T47D (cell line): ENCODE data around the gene KATNAL2.
A peak's percentile ranks its signal among the peaks of the same experiment; 100 is the strongest.
"Not testable (repeated sequence)": the region's sequence is repeated elsewhere in the genome, so short reads cannot be mapped to it uniquely, and the experiment has no call there.

Source experiments
- DNase-seq, 2 experiments: peaks; one replicate each; pipeline versions ENCODE4 v3.0.0 to v3.0.0-alpha.2; 2011 to 2012; ENCODE audit warnings: low read depth in 1 of 2, low spot score in 1 of 2
- JUND ChIP-seq: IDR thresholded peaks from 2 replicates; pipeline ENCODE4 v1.6.1; 2012; ENCODE audit warnings: low read depth
- in situ Hi-C: cut with HindIII; loops from 2 replicates; pipeline ENCODE4 v1.10.0; 2016; ENCODE audit warnings: low sequenced_read_pairs, low pct_unique_long_range_greater_than_20kb

The KATNAL2 gene

GRCh38 chr18:47032945-47033344 lies 115.5 kb downstream of the KATNAL2 start:
- no peak for TF ChIP-seq JUND
- DNase-seq: no peak
- in situ Hi-C loops: no loop called here

GRCh38 chr18:47034591-47034990 lies 117.2 kb downstream of the KATNAL2 start:
- DNase-seq, in situ Hi-C loops: not testable (repeated sequence)

GRCh38 chr18:47035156-47035671 lies 117.8 kb downstream of the KATNAL2 start, which contains the start of gene ELOA2:
Gene ELOA2, minus strand, starts transcription at chr18:47035621. Its CDS starts 357 bp downstream, at chr18:47035264.
- no peak for TF ChIP-seq JUND
- in situ Hi-C loops: no loop called here
- no peak for DNase-seq

- peak; percentile 13 to 57 for DNase-seq
- no peak for TF ChIP-seq JUND
- in situ Hi-C loops: no loop called here
These were observed 119.0 kb downstream of the KATNAL2 start for GRCh38 chr18:47036298-47036874.

GRCh38 chr18:47036927-47037578 lies 119.7 kb downstream of the KATNAL2 start:
- in situ Hi-C loops: no loop called here
- TF ChIP-seq JUND: no peak

GRCh38 chr18:47040982-47041381 lies 123.6 kb downstream of the KATNAL2 start:
- in situ Hi-C loops: no loop called here
- TF ChIP-seq JUND: no peak
- DNase-seq: no peak

More at GRCh38 chr18:47036927-47037578, 119.7 kb downstream of the KATNAL2 start:
- no peak for DNase-seq

GRCh38 chr18:47050468-47050867 lies 133.1 kb downstream of the KATNAL2 start:
- DNase-seq: peak; percentile 3 to 49
- TF ChIP-seq JUND: no peak
- in situ Hi-C loops: no loop called here

GRCh38 chr18:47054369-47054768 lies 137.0 kb downstream of the KATNAL2 start:
- in situ Hi-C loops: no loop called here
- TF ChIP-seq JUND: no peak
- no peak for DNase-seq

- DNase-seq: no peak
These were observed 145.1 kb downstream of the KATNAL2 start for GRCh38 chr18:47062471-47062870.

GRCh38 chr18:47063096-47063495 lies 145.7 kb downstream of the KATNAL2 start:
- no peak for TF ChIP-seq JUND
- in situ Hi-C loops: no loop called here
- no peak for DNase-seq

More at GRCh38 chr18:47062471-47062870, 145.1 kb downstream of the KATNAL2 start:
- TF ChIP-seq JUND: no peak
- in situ Hi-C loops: no loop called here

- in situ Hi-C loops: no loop called here
- no peak for TF ChIP-seq JUND
- DNase-seq: no peak
These were observed 150.2 kb downstream of the KATNAL2 start for GRCh38 chr18:47067648-47068047.

GRCh38 chr18:47075098-47075883 lies 157.9 kb downstream of the KATNAL2 start:
- in situ Hi-C loops: no loop called here
- no peak for TF ChIP-seq JUND
- DNase-seq: no peak

- in situ Hi-C loops: no loop called here
- no peak for DNase-seq
- no peak for TF ChIP-seq JUND
These were observed 159.7 kb downstream of the KATNAL2 start for GRCh38 chr18:47077111-47077510.
